HS-5 (cell line): ENCODE measurements around the gene GAL3ST1.
"Not testable (repeated sequence)": the region's sequence is repeated elsewhere in the genome, so short reads cannot be mapped to it uniquely, and the experiment has no call there.

ENCODE experiments used
- DNase-seq: peaks from one replicate; pipeline ENCODE4 v3.0.0-alpha.2; 2012; ENCODE audit warnings: low read depth

Gene GAL3ST1

GRCh38 chr22:30596886-30597285, 22.4 kb upstream of the GAL3ST1 start:
- DNase-seq, result no peak

GRCh38 chr22:30596199-30596598, 21.7 kb upstream of the GAL3ST1 start:
- no peak for DNase-seq

GRCh38 chr22:30592360-30592713, 17.9 kb upstream of the GAL3ST1 start:
- DNase-seq, result not testable (repeated sequence)

- peak; percentile 98 for DNase-seq
These were observed 17.3 kb upstream of the GAL3ST1 start, which contains the start of gene PES1 for GRCh38 chr22:30591588-30592359. TSS of gene PES1 (minus strand) at chr22:30591910. CDS start at chr22:30591833, 77 bp downstream.

- no peak for DNase-seq
These were observed 16.7 kb upstream of the GAL3ST1 start for GRCh38 chr22:30591191-30591587.

- no peak for DNase-seq
These were observed 11.9 kb upstream of the GAL3ST1 start for GRCh38 chr22:30586414-30586813.

- no peak for DNase-seq
These were observed 10.0 kb upstream of the GAL3ST1 start for GRCh38 chr22:30584441-30584840.

GRCh38 chr22:30582788-30583545, 8.5 kb upstream of the GAL3ST1 start:
- no peak for DNase-seq

- DNase-seq, result no peak
These were observed 7.6 kb upstream of the GAL3ST1 start for GRCh38 chr22:30582051-30582450.

GRCh38 chr22:30580896-30581295, 6.4 kb upstream of the GAL3ST1 start:
- DNase-seq, result no peak

- DNase-seq, result no peak
These were observed 4.0 kb upstream of the GAL3ST1 start for GRCh38 chr22:30578481-30578880.

GRCh38 chr22:30575859-30576258, 1.4 kb upstream of the GAL3ST1 start:
- DNase-seq, result no peak

- no peak for DNase-seq
These were observed 669 bp upstream of the GAL3ST1 start for GRCh38 chr22:30574997-30575671.

- no peak for DNase-seq
These were observed 821 bp downstream of the GAL3ST1 start for GRCh38 chr22:30573594-30574094.

GRCh38 chr22:30572840-30573593, 1.4 kb downstream of the GAL3ST1 start:
- DNase-seq, result no peak

GRCh38 chr22:30572210-30572609, 2.3 kb downstream of the GAL3ST1 start:
- DNase-seq, result no peak

GRCh38 chr22:30569674-30570202, 4.7 kb downstream of the GAL3ST1 start:
- no peak for DNase-seq

GRCh38 chr22:30568137-30568805, 6.2 kb downstream of the GAL3ST1 start:
- DNase-seq, result no peak

GRCh38 chr22:30567277-30567676, 7.2 kb downstream of the GAL3ST1 start:
- DNase-seq, result not testable (repeated sequence)

- DNase-seq, result no peak
These were observed 8.3 kb downstream of the GAL3ST1 start for GRCh38 chr22:30566125-30566524.

GRCh38 chr22:30565341-30565740, 9.1 kb downstream of the GAL3ST1 start:
- DNase-seq, result no peak
